Endothelial cell of umbilical vein (primary cell): Measurements from ENCODE around the gene MTSS2. TPM values are rescaled to one million over a fixed set of nuclear protein-coding genes. Genes with fewer than 3 reads are reported as not detected.
"Not testable (repeated sequence)": the region's sequence is repeated elsewhere in the genome, so short reads cannot be mapped to it uniquely, and the experiment has no call there.

ENCODE experiments used
- BruUV-seq: library from RNA; stranded (reverse); fragments of 400-500 nt; replicated peaks from 2 replicates; lab custom pipeline; 2021; lab: Mats Ljungman, UMichigan
- CTCF ChIA-PET: fragments of 300-600, 350-600 bp; sonication (Branson Sonifier 250); formaldehyde crosslinking; loops from one replicate; lab custom pipeline; 2021; ENCODE audit warnings: antibody characterized with exemption, inconsistent platforms; lab: Charles Lee
- POLR2A ChIA-PET: fragments of 300-600, 350-600 bp; sonication (Branson Sonifier 250); formaldehyde crosslinking; loops from one replicate; lab custom pipeline; 2021; ENCODE audit warnings: antibody characterized with exemption, inconsistent platforms; lab: Charles Lee
- DNase-seq: peaks from one replicate; pipeline ENCODE4 v3.0.0-alpha.2; 2011; ENCODE audit warnings: low read depth, low spot score
- FAIRE-seq: peaks from 2 replicates; lab custom pipeline; 2011; peaks lifted over from hg19 to GRCh38; lab: Jason Lieb, UNC
- H2AFZ ChIP-seq: 2 replicates; pipeline ENCODE4 v1.6.0; 2012; ENCODE audit warnings: low read depth, low read length, control low read depth, inconsistent platforms
- H3K27ac ChIP-seq: 2 replicates; pipeline ENCODE4 v1.5.1; 2011; ENCODE audit warnings: low read depth, mild to moderate bottlenecking, control low read depth, low read length, moderate library complexity; ENCODE audit not compliant: insufficient read depth
- H3K27me3 ChIP-seq, 2 experiments: 2 replicates each; pipeline versions ENCODE4 v1.6.0 to v1.6.1; 2011; ENCODE audit warnings: low read length in 2 of 2, mixed read lengths in 1 of 2; ENCODE audit not compliant: control insufficient read depth in 2 of 2, insufficient read depth in 2 of 2
- H3K36me3 ChIP-seq, 2 experiments: 2 replicates in 1 of 2; 3 replicates in 1 of 2; pipeline ENCODE4 v1.5.1; 2011; ENCODE audit warnings: low read length in 2 of 2, mild to moderate bottlenecking in 1 of 2, moderate library complexity in 1 of 2; ENCODE audit not compliant: control insufficient read depth in 2 of 2, insufficient read depth in 2 of 2; ENCODE audit errors: extremely low read depth in 1 of 2
- H3K4me1 ChIP-seq: 3 replicates; pipeline ENCODE4 v1.5.1; 2011; ENCODE audit warnings: mild to moderate bottlenecking, low read length; ENCODE audit not compliant: control insufficient read depth, insufficient read depth; ENCODE audit errors: extremely low read depth
- H3K4me2 ChIP-seq: 2 replicates; pipeline ENCODE4 v1.6.1; 2011; ENCODE audit warnings: low read length, control low read depth, mixed read lengths; ENCODE audit not compliant: insufficient read depth
- H3K4me3 ChIP-seq, 3 experiments: fragments of 200-600 bp in 1 of 3; sonication (generic), shearing (Covaris generic) in 1 of 3; replicated peaks in 1 of 3; 2 replicates each; pipeline ENCODE4 v1.5.1; 2011 to 2016; ENCODE audit warnings: control low read depth in 3 of 3, low read length in 3 of 3, mild to moderate bottlenecking in 2 of 3, inconsistent platforms in 1 of 3, low read depth in 1 of 3, moderate library complexity in 1 of 3; ENCODE audit not compliant: insufficient read depth in 1 of 3
- H3K79me2 ChIP-seq: 2 replicates; pipeline ENCODE4 v1.6.0; 2012; ENCODE audit warnings: low read length, inconsistent platforms; ENCODE audit not compliant: control insufficient read depth, insufficient read depth
- H3K9ac ChIP-seq: replicated peaks from 2 replicates; pipeline ENCODE3; 2011; ENCODE audit warnings: low read length, control low read depth; ENCODE audit not compliant: insufficient read depth; ENCODE audit errors: extremely low read depth
- H3K9me1 ChIP-seq: replicated peaks from 3 replicates; pipeline ENCODE4 v1.6.0; 2011; ENCODE audit warnings: mild to moderate bottlenecking, low read length; ENCODE audit not compliant: control insufficient read depth, insufficient read depth; ENCODE audit errors: extremely low read depth
- H3K9me3 ChIP-seq: replicated peaks from 2 replicates; pipeline ENCODE4 v1.5.1; 2012; ENCODE audit warnings: low read length, inconsistent platforms; ENCODE audit not compliant: control insufficient read depth, insufficient read depth
- H4K20me1 ChIP-seq: replicated peaks from 2 replicates; pipeline ENCODE3; 2011; ENCODE audit warnings: mild to moderate bottlenecking, low read length; ENCODE audit not compliant: control insufficient read depth, insufficient read depth; ENCODE audit errors: extremely low read depth
- FOS ChIP-seq: IDR thresholded peaks from 2 replicates; pipeline ENCODE4 v1.6.1; 2011; ENCODE audit warnings: mild to moderate bottlenecking, low read length, moderate library complexity, borderline replicate concordance; ENCODE audit not compliant: insufficient read depth
- JUN ChIP-seq: IDR thresholded peaks from 2 replicates; pipeline ENCODE4 v1.6.1; 2011; ENCODE audit warnings: borderline replicate concordance, low read depth; ENCODE audit not compliant: insufficient read length, insufficient read depth
- MAX ChIP-seq: IDR thresholded peaks from 2 replicates; pipeline ENCODE4 v1.6.1; 2011; ENCODE audit not compliant: insufficient read depth, insufficient read length
- MYC ChIP-seq: IDR thresholded peaks from one replicate; pipeline ENCODE4 v1.6.1; 2011; ENCODE audit warnings: mild to moderate bottlenecking, low read depth, low read length
- POLR2A ChIP-seq: IDR thresholded peaks from 2 replicates; pipeline ENCODE4 v1.6.1; 2012; ENCODE audit warnings: low read depth, mild to moderate bottlenecking, control low read depth, low read length
- POLR2AphosphoS5 ChIP-seq: IDR thresholded peaks from 2 replicates; pipeline ENCODE4 v1.6.1; 2012; ENCODE audit warnings: low read depth, mild to moderate bottlenecking, control low read depth, low read length, moderate library complexity; ENCODE audit not compliant: insufficient read depth
- dilution Hi-C: fragments of 300-500 bp; cut with MboI; formaldehyde crosslinking; loops from one replicate; pipeline ENCODE4 v1.15.0; 2019; ENCODE audit warnings: low sequenced_read_pairs; ENCODE audit not compliant: extremely low pct_ligation_motif_present
- intact Hi-C: fragments of 100-400 bp; cut with micrococcal nuclease; formaldehyde crosslinking; loops from one replicate; pipeline ENCODE4 v1.10.0; 2022
- polyA plus RNA-seq, 4 experiments: library from polyadenylated mRNA; depleted of rRNA in 3 of 4; stranded (reverse) in 3 of 4; unstranded in 1 of 4; fragments of >200 nt; gene quantifications; 2 replicates each; pipeline versions ENCODE4 v1.2.1 to v1.2.3, GENCODE V29; 2011 to 2012; ENCODE audit warnings: missing spikeins in 1 of 4
- total RNA-seq: library from RNA; stranded (reverse); gene quantifications from 2 replicates; pipeline ENCODE4 v1.2.3, GENCODE V29; 2021

Gene MTSS2
- total and polyA plus RNA-seq, 2 donors (not counting 3 experiments of a cell fraction or from before 2014, with no cell fraction given) = 38.4 to 42.3 TPM

- H3K4me2 ChIP-seq = no peak overlapping the region
- H3K27ac ChIP-seq = no peak overlapping the region
- H3K4me3 ChIP-seq = no peak overlapping the region
- BruUV-seq = no TSS peak
- no peak overlapping the region for H3K9ac ChIP-seq
- TF ChIP-seq JUN (no peak), MYC (no peak), FOS (no peak), POLR2AphosphoS5 (no peak), MAX (no peak)
- H3K79me2 ChIP-seq = no peaks in the 10 kb centered on the region
- ChIA-PET CTCF (interaction anchor here (3.2 to 7.8 kb wide), 2 partner anchors 62 to 95 kb away, joined by 13 to 144 read pairs; no protein-coding TSS in a partner anchor), POLR2A (no interaction called here)
- no peaks in the 10 kb centered on the region for H3K9me1 ChIP-seq
- no peak overlapping the region for H2AFZ ChIP-seq
- H4K20me1 ChIP-seq = no peaks in the 10 kb centered on the region
- intact Hi-C loops = no loop called here
- H3K4me1 ChIP-seq = no peaks in the 10 kb centered on the region
- FAIRE-seq = no peak
- dilution Hi-C loops = no loop called here
- H3K27me3 ChIP-seq = no peaks in the 10 kb centered on the region
- H3K9me3 ChIP-seq = no peaks in the 10 kb centered on the region
- DNase-seq = no peak
- peaks cover 13 to 44% of the 10 kb centered on the region in 2 experiments for H3K36me3 ChIP-seq
Observed at GRCh38 chr16:70675851-70676513, 9.9 kb downstream of the MTSS2 start.

GRCh38 chr16:70674221-70675014 lies 11.4 kb downstream of the MTSS2 start:
- DNase-seq (no peak), FAIRE-seq (no peak)
- H3K9ac ChIP-seq = no peak overlapping the region
- TF ChIP-seq FOS = no peak
- no peak for TF ChIP-seq MAX
- no peak for TF ChIP-seq POLR2A
- intact Hi-C loops = no loop called here
- no peak overlapping the region for H3K4me2 ChIP-seq
- POLR2A ChIA-PET = no interaction called here
- no peaks in the 10 kb centered on the region for H3K27me3 ChIP-seq
- CTCF ChIA-PET = interaction anchor here (0.9 to 1.1 kb wide), 2 partner anchors 96 to 97 kb away, joined by 3 to 5 read pairs; no protein-coding TSS in a partner anchor
- no peaks in the 10 kb centered on the region for H3K79me2 ChIP-seq
- no peaks in the 10 kb centered on the region for H4K20me1 ChIP-seq
- no peaks in the 10 kb centered on the region for H3K4me1 ChIP-seq
- H3K27ac ChIP-seq = no peak overlapping the region
- no peaks in the 10 kb centered on the region for H3K9me1 ChIP-seq
- H3K9me3 ChIP-seq = no peaks in the 10 kb centered on the region
- dilution Hi-C loops = loop anchor here (25.0 kb wide), 1 partner anchor 137 kb away; no protein-coding TSS in a partner anchor
- peaks cover 13 to 45% of the 10 kb centered on the region in 2 experiments for H3K36me3 ChIP-seq
- no TSS peak for BruUV-seq
- H3K4me3 ChIP-seq = no peak overlapping the region
- no peak overlapping the region for H2AFZ ChIP-seq

- H4K20me1 ChIP-seq, CTCF ChIA-PET, H3K27me3 ChIP-seq, DNase-seq, H3K79me2 ChIP-seq, H3K9me1 ChIP-seq, POLR2A ChIA-PET, BruUV-seq, H3K4me3 ChIP-seq, H3K4me1 ChIP-seq, H3K27ac ChIP-seq, H3K9me3 ChIP-seq, intact Hi-C loops, H2AFZ ChIP-seq, H3K4me2 ChIP-seq, FAIRE-seq, H3K9ac ChIP-seq: not testable (repeated sequence)
- peaks cover 4 to 30% of the 10 kb centered on the region in 2 experiments for H3K36me3 ChIP-seq
- dilution Hi-C loops = loop anchor here (25.0 kb wide), 1 partner anchor 134 kb away; no protein-coding TSS in a partner anchor
Observed at GRCh38 chr16:70670938-70671337, 14.9 kb downstream of the MTSS2 start.
